ENCODE data around the gene PCGF3.

PCGF3 gene

GRCh38 chr4:815464-816146, 110.0 kb downstream of the PCGF3 start:
- Histone ChIP-seq H3K36me3 (ENCODE audit: control insufficient read depth in 2 of 2, insufficient read depth in 2 of 2, low read length in 2 of 2) (no peaks in the 10 kb centered on the region), H3K4me1 (ENCODE audit: control insufficient read depth, insufficient read depth, low read length) (peaks cover 8% of the 10 kb centered on the region), H3K27ac (ENCODE audit: low read length) (no peak overlapping the region), H3K9ac (ENCODE audit: low read length in 2 of 2) (no peak overlapping the region), H3K4me3 (ENCODE audit: low read length in 2 of 2) (peak overlapping the region in 1 of 2 donors; percentile 29), H3K9me3 (ENCODE audit: control insufficient read depth in 2 of 2, low read length in 2 of 2) (peaks cover 2 to 5% of the 10 kb centered on the region in 2 donors), H3K27me3 (ENCODE audit: control insufficient read depth in 1 of 2, insufficient read depth in 2 of 2, low read length in 2 of 2) (peaks cover 24 to 25% of the 10 kb centered on the region in 2 donors)

GRCh38 chr4:818106-818921, 112.7 kb downstream of the PCGF3 start:
- Histone ChIP-seq H3K9me3 (ENCODE audit: control insufficient read depth in 2 of 2, low read length in 2 of 2) (peaks cover 0 to 5% of the 10 kb centered on the region in 2 donors), H3K27me3 (ENCODE audit: control insufficient read depth in 1 of 2, insufficient read depth in 2 of 2, low read length in 2 of 2) (peaks cover 21 to 39% of the 10 kb centered on the region in 2 donors), H3K9ac (ENCODE audit: low read length in 2 of 2) (no peak overlapping the region), H3K4me1 (ENCODE audit: control insufficient read depth, insufficient read depth, low read length) (peaks cover 8% of the 10 kb centered on the region), H3K27ac (ENCODE audit: low read length) (no peak overlapping the region), H3K4me3 (ENCODE audit: low read length in 2 of 2) (no peak overlapping the region), H3K36me3 (ENCODE audit: control insufficient read depth in 2 of 2, insufficient read depth in 2 of 2, low read length in 2 of 2) (no peaks in the 10 kb centered on the region)

GRCh38 chr4:819401-820229, 114.0 kb downstream of the PCGF3 start:
- Histone ChIP-seq H3K27ac (ENCODE audit: low read length) (no peak overlapping the region), H3K36me3 (ENCODE audit: control insufficient read depth in 2 of 2, insufficient read depth in 2 of 2, low read length in 2 of 2) (no peaks in the 10 kb centered on the region), H3K4me1 (ENCODE audit: control insufficient read depth, insufficient read depth, low read length) (peaks cover 8% of the 10 kb centered on the region), H3K9me3 (ENCODE audit: control insufficient read depth in 2 of 2, low read length in 2 of 2) (peaks cover 0 to 5% of the 10 kb centered on the region in 2 donors), H3K4me3 (ENCODE audit: low read length in 2 of 2) (no peak overlapping the region), H3K27me3 (ENCODE audit: control insufficient read depth in 1 of 2, insufficient read depth in 2 of 2, low read length in 2 of 2) (peaks cover 26 to 44% of the 10 kb centered on the region in 2 donors), H3K9ac (ENCODE audit: low read length in 2 of 2) (no peak overlapping the region)
